Globus pallidus (tissue), 1 donor: ENCODE results near the gene TYRP1.

Source experiments
- DNase-seq: peaks from one replicate; pipeline ENCODE4 v3.0.0-alpha.2; 2015; ENCODE audit warnings: low spot score

The TYRP1 gene

GRCh38 chr9:12730927-12731326 is 37.7 kb downstream of the TYRP1 start:
- DNase-seq, result no peak

- no peak for DNase-seq
These were observed 39.8 kb downstream of the TYRP1 start for GRCh38 chr9:12732971-12733370.

GRCh38 chr9:12735665-12736064 is 42.5 kb downstream of the TYRP1 start:
- DNase-seq, result no peak

- no peak for DNase-seq
These were observed 44.7 kb downstream of the TYRP1 start for GRCh38 chr9:12737871-12738270.

GRCh38 chr9:12739014-12739652 is 45.9 kb downstream of the TYRP1 start:
- DNase-seq, result no peak

DNA sequence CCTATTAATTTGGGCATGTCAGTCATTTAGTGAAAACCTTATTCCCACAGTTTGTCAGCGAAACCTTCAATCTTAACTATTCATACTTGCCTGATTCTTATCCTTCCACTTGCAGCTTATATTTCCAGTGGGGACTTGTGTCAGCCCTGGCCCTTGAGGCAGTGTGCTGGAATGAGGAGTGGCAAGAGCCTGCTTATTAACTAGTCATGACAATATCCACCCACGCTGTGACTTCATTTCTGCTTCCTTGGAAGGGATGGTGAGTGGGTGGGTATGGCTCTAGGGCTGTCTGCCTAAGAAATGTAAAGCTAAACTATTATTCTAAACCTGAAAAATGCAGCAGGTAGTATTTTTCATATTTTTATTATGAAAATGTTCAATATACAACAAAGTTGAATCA is 47.7 kb downstream of the TYRP1 start:
- DNase-seq, result no peak

- no peak for DNase-seq
These were observed 54.8 kb downstream of the TYRP1 start for GRCh38 chr9:12748016-12748415.

DNA sequence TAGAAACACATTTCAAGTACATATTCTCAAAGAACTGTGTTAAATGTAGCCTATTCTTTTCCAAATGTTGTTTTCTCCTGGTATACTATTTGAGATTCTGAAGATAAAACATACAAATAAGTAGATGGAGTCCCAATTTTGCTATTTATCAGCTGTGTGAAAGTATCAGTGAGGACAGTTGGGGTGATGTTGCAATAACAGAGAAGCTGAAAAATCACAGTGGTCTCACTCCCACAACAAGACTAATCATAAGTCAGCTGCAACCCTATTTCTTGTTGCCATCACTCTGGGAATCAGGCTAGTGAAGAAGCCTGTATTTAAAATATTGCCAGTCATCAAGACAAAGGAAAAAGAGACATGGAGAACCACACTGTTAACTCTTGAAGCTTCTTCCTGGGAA is 55.8 kb downstream of the TYRP1 start:
- DNase-seq, result no peak

DNA sequence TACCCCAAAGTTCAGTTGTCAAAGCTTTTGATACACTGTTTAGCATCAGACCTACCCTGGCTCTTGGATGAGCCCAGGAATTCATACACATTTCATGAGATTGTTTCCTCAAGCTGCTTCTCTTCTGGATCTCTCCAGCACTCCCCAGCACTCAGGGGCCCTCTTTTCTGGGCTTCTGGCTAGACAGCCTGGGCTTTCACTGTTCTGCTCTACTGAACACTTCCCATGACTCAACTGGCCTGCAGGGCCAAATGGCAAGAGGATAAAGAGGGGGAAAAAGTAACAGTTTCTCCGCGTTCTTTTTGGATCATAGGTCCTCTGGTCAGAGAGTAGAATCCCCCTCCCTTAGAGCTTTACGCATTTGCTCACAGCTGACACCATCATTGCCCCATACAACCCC is 60.7 kb downstream of the TYRP1 start:
- DNase-seq, result no peak

DNA sequence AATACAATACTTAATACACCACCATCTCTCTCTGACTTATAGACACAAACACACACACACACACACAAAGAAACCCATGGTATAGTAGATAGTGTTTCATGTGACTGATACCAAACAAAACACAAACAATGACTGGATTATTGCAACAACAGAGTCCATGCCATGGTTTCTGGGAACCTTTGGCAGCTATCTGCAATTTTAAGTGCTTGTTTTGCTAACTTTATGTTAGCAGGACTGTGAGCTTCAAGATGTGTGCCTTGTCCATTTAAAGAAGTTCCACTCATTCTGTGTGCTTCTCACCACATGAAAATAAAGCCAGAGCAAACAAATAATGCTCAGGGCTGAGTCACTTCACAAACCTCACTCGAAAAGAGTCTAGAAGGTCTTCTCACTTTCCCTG is 66.6 kb downstream of the TYRP1 start:
- peak; percentile 72 for DNase-seq
